ENCODE data around the gene GRPR.
"Not testable (repeated sequence)": the region's sequence is repeated elsewhere in the genome, so short reads cannot be mapped to it uniquely, and the experiment has no call there.

Gene GRPR

DNA sequence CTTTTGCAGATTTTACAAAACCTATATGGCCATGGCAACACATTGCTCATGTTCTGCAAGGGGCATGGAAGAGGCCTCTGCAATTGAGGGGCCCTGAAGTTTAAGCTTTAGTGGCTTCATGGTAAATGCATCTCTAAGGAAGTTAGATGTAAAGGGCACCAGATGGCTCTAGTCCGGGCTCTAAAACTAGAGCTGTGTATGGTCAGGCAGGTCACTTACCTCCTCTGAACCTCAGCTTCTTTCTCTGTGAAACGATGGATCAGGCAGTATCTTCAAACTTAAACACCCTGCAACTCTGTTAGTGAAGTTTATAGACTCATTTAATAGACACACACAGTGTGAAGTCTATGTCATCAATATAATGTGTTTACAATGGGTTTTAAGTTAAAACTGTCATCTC is 53.9 kb downstream of the GRPR start:
- TF ChIP-seq CTCF (IDR thresholded peaks at IDR 0.05; ENCODE audit: low read depth, low read length): no peak
- H3K4me3 ChIP-seq (ENCODE audit: low read depth, low read length): no peak overlapping the region

GRCh38 chrX:16183843-16184242 is 60.5 kb downstream of the GRPR start:
- H3K4me3 ChIP-seq (ENCODE audit: low read depth, low read length): not testable (repeated sequence)

DNA sequence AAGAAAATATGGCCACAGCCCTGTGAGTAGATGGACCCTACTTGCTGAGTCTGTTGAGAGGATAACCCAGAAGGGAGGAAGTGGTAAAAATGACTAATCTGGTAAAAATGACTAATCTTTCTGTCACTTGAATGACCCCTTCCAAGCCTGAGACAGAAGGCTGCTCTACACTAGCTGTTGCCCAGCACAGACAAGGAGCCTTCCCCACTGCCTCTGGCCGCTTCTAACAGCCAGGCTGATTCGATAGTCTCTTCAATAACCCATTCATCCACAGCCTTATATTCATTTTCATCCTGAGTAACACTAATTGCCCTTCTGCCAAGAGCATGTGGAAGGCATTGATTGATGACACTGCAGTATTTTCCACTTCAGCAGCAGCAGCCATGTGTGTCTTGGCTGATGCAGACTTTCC is 62.4 kb downstream of the GRPR start:
- H3K4me3 ChIP-seq (ENCODE audit: low read depth, low read length): no peak overlapping the region
- no peak for TF ChIP-seq CTCF (IDR thresholded peaks at IDR 0.05; ENCODE audit: low read depth, low read length)

GRCh38 chrX:16186380-16187007 is 63.1 kb downstream of the GRPR start:
- H3K4me3 ChIP-seq (ENCODE audit: low read depth, low read length): no peak overlapping the region
- TF ChIP-seq CTCF (IDR thresholded peaks at IDR 0.05; ENCODE audit: low read depth, low read length): no peak

GRCh38 chrX:16187024-16187760 is 63.8 kb downstream of the GRPR start:
- TF ChIP-seq CTCF (IDR thresholded peaks at IDR 0.05; ENCODE audit: low read depth, low read length): no peak
- H3K4me3 ChIP-seq (ENCODE audit: low read depth, low read length): no peak overlapping the region

GRCh38 chrX:16188687-16189086 is 65.3 kb downstream of the GRPR start:
- H3K4me3 ChIP-seq (ENCODE audit: low read depth, low read length): no peak overlapping the region
- no peak for TF ChIP-seq CTCF (IDR thresholded peaks at IDR 0.05; ENCODE audit: low read depth, low read length)

- no peak for TF ChIP-seq CTCF (IDR thresholded peaks at IDR 0.05; ENCODE audit: low read depth, low read length)
- H3K4me3 ChIP-seq (ENCODE audit: low read depth, low read length): no peak overlapping the region
Observed at GRCh38 chrX:16191605-16192004, 68.2 kb downstream of the GRPR start.

Data from WI38 (cell line).